MM.1S (cell line): Measurements from ENCODE around the gene MFSD6.
A peak's percentile ranks its signal among the peaks of the same experiment; 100 is the strongest.

ENCODE experiments used
- DNase-seq: peaks from one replicate; pipeline ENCODE4 v3.0.0-alpha.2; 2015
- H2AFZ ChIP-seq: fragments of 300-600 bp; sonication (generic); 2 replicates; pipeline ENCODE4 v1.6.0; 2016; ENCODE audit warnings: antibody characterized with exemption, low read length
- H3F3A ChIP-seq: fragments of 300-600 bp; sonication (generic); 2 replicates; pipeline ENCODE4 v1.6.1; 2016; ENCODE audit warnings: mild to moderate bottlenecking, antibody characterized with exemption, low read length, moderate library complexity, mixed read lengths; ENCODE audit not compliant: insufficient read depth
- H3K27ac ChIP-seq: fragments of 300-600 bp; sonication (generic); 2 replicates; pipeline ENCODE4 v1.5.1; 2016; ENCODE audit warnings: mild to moderate bottlenecking, low read length
- H3K27me3 ChIP-seq: fragments of 300-600 bp; sonication (generic); replicated peaks from 2 replicates; pipeline ENCODE4 v1.6.0; 2016; ENCODE audit warnings: low read length; ENCODE audit not compliant: insufficient read depth
- H3K36me3 ChIP-seq: fragments of 300-600 bp; sonication (generic); replicated peaks from 2 replicates; pipeline ENCODE4 v1.6.1; 2016; ENCODE audit warnings: mild to moderate bottlenecking, low read length, mixed read lengths; ENCODE audit not compliant: insufficient read depth
- H3K4me1 ChIP-seq: fragments of 300-600 bp; sonication (generic); 2 replicates; pipeline ENCODE4 v1.6.1; 2016; ENCODE audit warnings: low read length, mixed read lengths
- H3K4me2 ChIP-seq: fragments of 300-600 bp; sonication (generic); 2 replicates; pipeline ENCODE4 v1.6.0; 2016; ENCODE audit warnings: low read depth, low read length
- H3K4me3 ChIP-seq: fragments of 300-600 bp; sonication (generic); 2 replicates; pipeline ENCODE4 v1.5.1; 2016; ENCODE audit warnings: low read length, mixed read lengths
- H3K79me2 ChIP-seq: fragments of 300-600 bp; sonication (generic); 2 replicates; pipeline ENCODE4 v1.6.1; 2016; ENCODE audit warnings: mixed run types, low read length, mixed read lengths
- H3K9ac ChIP-seq: fragments of 300-600 bp; sonication (generic); 2 replicates; pipeline ENCODE4 v1.6.1; 2016; ENCODE audit warnings: low read length, mixed read lengths
- H3K9me2 ChIP-seq: fragments of 300-600 bp; sonication (generic); replicated peaks from 2 replicates; pipeline ENCODE4 v1.6.1; 2016; ENCODE audit warnings: mild to moderate bottlenecking, low read length, mixed read lengths; ENCODE audit not compliant: insufficient read depth
- H3K9me3 ChIP-seq: fragments of 300-600 bp; sonication (generic); replicated peaks from 2 replicates; pipeline ENCODE4 v1.6.1; 2016; ENCODE audit warnings: mild to moderate bottlenecking, low read length, mixed read lengths; ENCODE audit not compliant: insufficient read depth
- H4K20me1 ChIP-seq: fragments of 300-600 bp; sonication (generic); 2 replicates; pipeline ENCODE4 v1.6.1; 2016; ENCODE audit warnings: mild to moderate bottlenecking, low read length, moderate library complexity, mixed read lengths; ENCODE audit not compliant: insufficient read depth
- EZH2 ChIP-seq: fragments of 300-600 bp; sonication (generic); optimal IDR thresholded peaks from 2 replicates; pipeline ENCODE3; 2017; ENCODE audit warnings: low read depth, mild to moderate bottlenecking, antibody characterized with exemption, low read length, mixed read lengths
- EZH2phosphoT487 ChIP-seq: fragments of 300-600 bp; sonication (generic); IDR thresholded peaks from 2 replicates; pipeline ENCODE4 v1.6.1; 2018; ENCODE audit warnings: antibody characterized with exemption, low read length
- TF ChIP-seq, protein P1 (sequence below): fragments of 300-600 bp; sonication (generic); IDR thresholded peaks from 2 replicates; pipeline ENCODE4 v1.5.1; 2016; ENCODE audit warnings: antibody characterized with exemption, low read length, mixed read lengths

The MFSD6 gene

GRCh38 chr2:190415251-190415650 is 7.1 kb downstream of the MFSD6 start:
- Histone ChIP-seq H2AFZ (no peak overlapping the region), H3K27me3 (no peaks in the 10 kb centered on the region), H3K4me1 (no peaks in the 10 kb centered on the region), H3F3A (no peaks in the 10 kb centered on the region), H3K4me2 (0 out of 2 replicates have a peak overlapping the region, but pooled peaks have one; percentile 8), H3K36me3 (no peaks in the 10 kb centered on the region), H3K9ac (no peak overlapping the region), H3K79me2 (peaks cover 24% of the 10 kb centered on the region), H4K20me1 (no peaks in the 10 kb centered on the region), H3K9me3 (no peaks in the 10 kb centered on the region), H3K9me2 (no peaks in the 10 kb centered on the region), H3K27ac (no peak overlapping the region), H3K4me3 (no peak overlapping the region)
- TF ChIP-seq EZH2: no peak
- no peak for TF ChIP-seq EZH2phosphoT487
- TF ChIP-seq, protein P1, sequence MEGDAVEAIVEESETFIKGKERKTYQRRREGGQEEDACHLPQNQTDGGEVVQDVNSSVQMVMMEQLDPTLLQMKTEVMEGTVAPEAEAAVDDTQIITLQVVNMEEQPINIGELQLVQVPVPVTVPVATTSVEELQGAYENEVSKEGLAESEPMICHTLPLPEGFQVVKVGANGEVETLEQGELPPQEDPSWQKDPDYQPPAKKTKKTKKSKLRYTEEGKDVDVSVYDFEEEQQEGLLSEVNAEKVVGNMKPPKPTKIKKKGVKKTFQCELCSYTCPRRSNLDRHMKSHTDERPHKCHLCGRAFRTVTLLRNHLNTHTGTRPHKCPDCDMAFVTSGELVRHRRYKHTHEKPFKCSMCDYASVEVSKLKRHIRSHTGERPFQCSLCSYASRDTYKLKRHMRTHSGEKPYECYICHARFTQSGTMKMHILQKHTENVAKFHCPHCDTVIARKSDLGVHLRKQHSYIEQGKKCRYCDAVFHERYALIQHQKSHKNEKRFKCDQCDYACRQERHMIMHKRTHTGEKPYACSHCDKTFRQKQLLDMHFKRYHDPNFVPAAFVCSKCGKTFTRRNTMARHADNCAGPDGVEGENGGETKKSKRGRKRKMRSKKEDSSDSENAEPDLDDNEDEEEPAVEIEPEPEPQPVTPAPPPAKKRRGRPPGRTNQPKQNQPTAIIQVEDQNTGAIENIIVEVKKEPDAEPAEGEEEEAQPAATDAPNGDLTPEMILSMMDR: no peak
- DNase-seq: no peak

- no peaks in the 10 kb centered on the region for H3K9me2 ChIP-seq
- peak overlapping the region; percentile 8; the same call in 1 of the 2 replicates for H3K4me2 ChIP-seq
- no peaks in the 10 kb centered on the region for H3K4me1 ChIP-seq
- H3K4me3 ChIP-seq: no peak overlapping the region
- no peaks in the 10 kb centered on the region for H3F3A ChIP-seq
- H3K79me2 ChIP-seq: peaks cover 19% of the 10 kb centered on the region; the same call in 1 of the 2 replicates
- H2AFZ ChIP-seq: no peak overlapping the region
- H3K27ac ChIP-seq: no peak overlapping the region
- TF ChIP-seq, protein P1: no peak
- TF ChIP-seq EZH2: no peak
- no peak for TF ChIP-seq EZH2phosphoT487
- H3K9me3 ChIP-seq: no peaks in the 10 kb centered on the region
- H3K9ac ChIP-seq: no peak overlapping the region
- no peak for DNase-seq
- no peaks in the 10 kb centered on the region for H4K20me1 ChIP-seq
- no peaks in the 10 kb centered on the region for H3K27me3 ChIP-seq
- H3K36me3 ChIP-seq: no peaks in the 10 kb centered on the region
Observed at GRCh38 chr2:190415794-190416775, 7.9 kb downstream of the MFSD6 start.

DNA sequence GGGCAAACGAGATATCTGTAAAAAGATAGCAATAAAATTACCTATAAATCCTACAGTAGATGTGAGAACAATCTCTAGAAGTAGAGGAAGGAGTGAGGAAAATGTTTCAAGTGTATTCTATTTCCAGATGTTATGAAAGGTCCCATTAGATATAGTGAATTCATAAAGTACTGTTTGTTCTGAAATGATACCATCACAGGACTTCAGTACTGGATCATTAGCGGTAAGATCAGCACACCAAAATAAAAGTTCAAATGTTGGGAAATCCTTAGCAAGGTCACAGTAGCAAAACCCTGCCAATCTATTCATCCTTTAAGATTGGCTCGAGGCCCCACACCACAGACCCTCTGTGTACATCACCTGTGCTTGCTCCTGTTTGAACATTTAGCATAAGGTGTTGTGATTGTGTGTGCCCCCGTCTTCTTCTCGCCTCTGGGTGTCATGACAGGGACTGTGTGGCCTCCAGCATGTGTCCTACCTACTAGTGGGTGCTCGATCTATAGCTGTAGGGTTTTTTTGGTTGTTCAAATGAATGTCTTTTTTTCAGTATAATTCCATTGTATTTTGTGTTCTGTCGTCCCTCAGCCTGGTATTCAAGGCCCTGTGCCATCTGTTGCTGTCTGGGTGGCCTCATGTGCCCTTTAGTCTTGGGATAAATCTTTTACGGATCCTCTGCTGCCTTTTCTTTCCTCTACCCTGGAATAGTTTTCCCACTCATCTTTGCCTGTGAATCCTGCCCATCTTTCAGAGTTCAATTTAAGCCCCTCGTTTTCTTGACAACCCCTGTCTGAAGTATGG is 9.1 kb downstream of the MFSD6 start:
- Histone ChIP-seq H3K27me3 (no peaks in the 10 kb centered on the region), H3F3A (no peaks in the 10 kb centered on the region), H4K20me1 (no peaks in the 10 kb centered on the region), H3K9me3 (no peaks in the 10 kb centered on the region), H3K36me3 (no peaks in the 10 kb centered on the region), H3K4me2 (no peak overlapping the region), H3K27ac (no peak overlapping the region), H3K9me2 (no peaks in the 10 kb centered on the region), H3K4me3 (no peak overlapping the region), H3K9ac (no peak overlapping the region), H3K4me1 (no peaks in the 10 kb centered on the region), H3K79me2 (peaks cover 14% of the 10 kb centered on the region; the same call in 1 of the 2 replicates), H2AFZ (no peak overlapping the region)
- TF ChIP-seq EZH2phosphoT487 (no peak), EZH2 (no peak)
- TF ChIP-seq, protein P1: no peak
- DNase-seq: no peak
